Hepatocyte (in vitro differentiated cells): ENCODE data around the gene CACNA1C. TPM values are rescaled to one million over a fixed set of nuclear protein-coding genes. Genes with fewer than 3 reads are reported as not detected.

Experiments used
- DNase-seq: peaks from one replicate; pipeline ENCODE4 v3.0.0-alpha.2; 2016; ENCODE audit warnings: low spot score
- H2AFZ ChIP-seq: fragments of 200-600 bp; sonication (generic); 2 replicates; pipeline ENCODE4 v1.6.0; 2016; ENCODE audit warnings: antibody characterized with exemption, mild to moderate bottlenecking
- H3K27ac ChIP-seq: fragments of 200-600 bp; sonication (generic); 2 replicates; pipeline ENCODE4 v1.5.1; 2016; ENCODE audit warnings: mild to moderate bottlenecking
- H3K27me3 ChIP-seq: fragments of 200-600 bp; sonication (generic); 2 replicates; pipeline ENCODE4 v1.6.1; 2016
- H3K36me3 ChIP-seq: fragments of 200-600 bp; sonication (generic); replicated peaks from 2 replicates; pipeline ENCODE4 v1.5.1; 2016; ENCODE audit warnings: low read depth; ENCODE audit not compliant: insufficient read depth
- H3K4me1 ChIP-seq: fragments of 200-600 bp; sonication (generic); 2 replicates; pipeline ENCODE4 v1.5.1; 2016; ENCODE audit warnings: mild to moderate bottlenecking, moderate library complexity; ENCODE audit not compliant: insufficient read depth
- H3K4me2 ChIP-seq: fragments of 200-600 bp; sonication (generic); 2 replicates; pipeline ENCODE4 v1.6.0; 2016
- H3K4me3 ChIP-seq: fragments of 200-600 bp; sonication (generic); 2 replicates; pipeline ENCODE4 v1.5.1; 2016; ENCODE audit warnings: mild to moderate bottlenecking
- H3K79me2 ChIP-seq: fragments of 200-600 bp; sonication (generic); 2 replicates; pipeline ENCODE4 v1.6.0; 2017; ENCODE audit warnings: mild to moderate bottlenecking
- H3K9me2 ChIP-seq: fragments of 200-600 bp; sonication (generic); replicated peaks from 2 replicates; pipeline ENCODE4 v1.6.0; 2017; ENCODE audit warnings: mild to moderate bottlenecking; ENCODE audit not compliant: insufficient read depth
- H3K9me3 ChIP-seq: fragments of 200-600 bp; sonication (generic); 2 replicates; pipeline ENCODE4 v1.5.1; 2016; ENCODE audit warnings: low read depth, mild to moderate bottlenecking
- H4K20me1 ChIP-seq: fragments of 200-600 bp; sonication (generic); 2 replicates; pipeline ENCODE4 v1.6.0; 2016; ENCODE audit warnings: mild to moderate bottlenecking; ENCODE audit not compliant: insufficient read depth, poor library complexity, severe bottlenecking
- EZH2 ChIP-seq: fragments of 200-600 bp; sonication (generic); IDR thresholded peaks from 2 replicates; pipeline ENCODE4 v1.6.1; 2016; ENCODE audit warnings: antibody characterized with exemption, mild to moderate bottlenecking, borderline replicate concordance
- EZH2phosphoT487 ChIP-seq: fragments of 200-600 bp; sonication (generic); IDR thresholded peaks from one replicate; pipeline ENCODE4 v1.6.1; 2018; ENCODE audit warnings: antibody characterized with exemption, mild to moderate bottlenecking, low read depth, moderate library complexity; ENCODE audit not compliant: unreplicated experiment, severe bottlenecking
- WGBS: methylation state at CpG from one replicate; pipeline ENCODE4 v1.1.6; 2016; ENCODE audit warnings: low lambda C conversion rate; ENCODE audit errors: missing lambda C conversion rate; 5-methylcytosine and 5-hydroxymethylcytosine counted together
- polyA plus RNA-seq: library from polyadenylated mRNA; unstranded; fragments of >200 nt; fragmentation: Nextera tagmentation; extraction: Ambion mirVana; gene quantifications from 2 replicates; pipeline ENCODE4 v1.2.1, GENCODE V29; 2016
- total RNA-seq: library from RNA; depleted of rRNA; stranded (reverse); fragments of >200 nt; gene quantifications from 2 replicates; pipeline ENCODE4 v1.2.3, GENCODE V29; 2014
- TF ChIP-seq, protein P1 (sequence below): fragments of 200-600 bp; sonication (generic); IDR thresholded peaks from 2 replicates; pipeline ENCODE4 v1.5.1; 2016; ENCODE audit warnings: antibody characterized with exemption, mild to moderate bottlenecking; ENCODE audit not compliant: poor library complexity

The CACNA1C gene
- total and polyA plus RNA-seq, 2 experiments from 2014 or later, result 3.2 to 4.0 TPM

DNA sequence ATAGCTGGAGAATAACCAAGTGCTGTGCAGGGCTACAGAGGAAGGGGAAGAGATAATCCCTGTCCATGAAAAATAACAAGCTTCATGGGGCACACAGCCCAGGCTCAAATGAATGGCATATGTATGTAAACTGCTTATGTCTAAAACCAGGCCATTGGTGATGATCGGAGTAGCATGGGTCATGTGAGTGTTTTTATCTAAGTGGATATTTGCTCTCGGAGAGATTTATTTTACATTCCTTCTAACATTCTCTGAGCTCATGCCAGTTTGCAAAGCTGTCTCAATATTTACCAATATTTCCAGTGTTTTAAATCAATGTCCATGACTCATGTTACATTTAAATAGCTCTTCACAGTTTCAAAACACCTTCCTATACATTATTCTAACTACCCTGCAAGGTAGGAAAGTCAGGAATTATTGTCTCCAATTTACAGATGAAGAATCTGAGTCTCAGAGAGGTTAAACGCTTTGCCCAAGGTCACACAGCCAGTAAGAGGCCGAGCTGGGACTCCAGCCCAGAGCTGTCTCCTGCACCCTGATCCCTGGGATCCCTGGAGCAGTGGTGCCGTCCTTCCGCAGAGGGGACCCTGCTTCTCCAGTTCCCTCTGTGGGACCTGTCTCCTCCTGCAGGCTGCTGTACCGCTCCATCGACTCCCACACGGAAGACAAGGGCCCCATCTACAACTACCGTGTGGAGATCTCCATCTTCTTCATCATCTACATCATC lies 555.3 kb downstream of the CACNA1C start:
- no peak overlapping the region for H3K4me2 ChIP-seq
- WGBS, result 91% methylated on average over 10 of the region's 10 CpGs

DNA sequence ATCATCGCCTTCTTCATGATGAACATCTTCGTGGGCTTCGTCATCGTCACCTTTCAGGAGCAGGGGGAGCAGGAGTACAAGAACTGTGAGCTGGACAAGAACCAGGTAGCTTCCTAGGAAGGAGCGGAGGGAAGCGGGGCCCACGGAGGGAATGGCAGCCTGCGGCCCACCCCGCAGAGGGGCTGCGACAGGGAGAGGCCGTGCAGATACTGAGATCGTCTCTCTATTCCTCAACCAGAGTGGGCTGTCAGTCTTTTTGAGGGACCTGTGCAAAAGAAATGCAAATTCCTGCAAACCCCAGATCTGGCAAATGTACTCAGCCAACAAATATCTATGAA lies 555.8 kb downstream of the CACNA1C start:
- no peaks in the 10 kb centered on the region for H3K79me2 ChIP-seq
- WGBS, result 96% methylated on average over 11 of the region's 12 CpGs
- no peak overlapping the region for H3K4me3 ChIP-seq
- no peaks in the 10 kb centered on the region for H3K9me3 ChIP-seq
- no peak overlapping the region for H3K27ac ChIP-seq
- TF ChIP-seq, protein P1, sequence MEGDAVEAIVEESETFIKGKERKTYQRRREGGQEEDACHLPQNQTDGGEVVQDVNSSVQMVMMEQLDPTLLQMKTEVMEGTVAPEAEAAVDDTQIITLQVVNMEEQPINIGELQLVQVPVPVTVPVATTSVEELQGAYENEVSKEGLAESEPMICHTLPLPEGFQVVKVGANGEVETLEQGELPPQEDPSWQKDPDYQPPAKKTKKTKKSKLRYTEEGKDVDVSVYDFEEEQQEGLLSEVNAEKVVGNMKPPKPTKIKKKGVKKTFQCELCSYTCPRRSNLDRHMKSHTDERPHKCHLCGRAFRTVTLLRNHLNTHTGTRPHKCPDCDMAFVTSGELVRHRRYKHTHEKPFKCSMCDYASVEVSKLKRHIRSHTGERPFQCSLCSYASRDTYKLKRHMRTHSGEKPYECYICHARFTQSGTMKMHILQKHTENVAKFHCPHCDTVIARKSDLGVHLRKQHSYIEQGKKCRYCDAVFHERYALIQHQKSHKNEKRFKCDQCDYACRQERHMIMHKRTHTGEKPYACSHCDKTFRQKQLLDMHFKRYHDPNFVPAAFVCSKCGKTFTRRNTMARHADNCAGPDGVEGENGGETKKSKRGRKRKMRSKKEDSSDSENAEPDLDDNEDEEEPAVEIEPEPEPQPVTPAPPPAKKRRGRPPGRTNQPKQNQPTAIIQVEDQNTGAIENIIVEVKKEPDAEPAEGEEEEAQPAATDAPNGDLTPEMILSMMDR, result no peak
- no peak for TF ChIP-seq EZH2
- no peak for TF ChIP-seq EZH2phosphoT487
- H3K4me1 ChIP-seq, result no peaks in the 10 kb centered on the region
- H3K36me3 ChIP-seq, result no peaks in the 10 kb centered on the region
- DNase-seq, result no peak
- H2AFZ ChIP-seq, result no peak overlapping the region
- H3K27me3 ChIP-seq, result no peaks in the 10 kb centered on the region
- H4K20me1 ChIP-seq, result no peaks in the 10 kb centered on the region
- H3K9me2 ChIP-seq, result no peaks in the 10 kb centered on the region
- H3K4me2 ChIP-seq, result no peak overlapping the region

More for the DNA sequence above, 555.3 kb downstream of the CACNA1C start:
- Histone ChIP-seq H3K4me1 (no peaks in the 10 kb centered on the region), H3K9me3 (no peaks in the 10 kb centered on the region), H3K4me3 (no peak overlapping the region), H2AFZ (no peak overlapping the region), H3K27me3 (no peaks in the 10 kb centered on the region), H3K9me2 (no peaks in the 10 kb centered on the region), H4K20me1 (no peaks in the 10 kb centered on the region), H3K79me2 (no peaks in the 10 kb centered on the region), H3K27ac (no peak overlapping the region), H3K36me3 (no peaks in the 10 kb centered on the region)
- TF ChIP-seq EZH2, result no peak
- TF ChIP-seq EZH2phosphoT487, result no peak
- TF ChIP-seq, protein P1, result no peak
- no peak for DNase-seq

DNA sequence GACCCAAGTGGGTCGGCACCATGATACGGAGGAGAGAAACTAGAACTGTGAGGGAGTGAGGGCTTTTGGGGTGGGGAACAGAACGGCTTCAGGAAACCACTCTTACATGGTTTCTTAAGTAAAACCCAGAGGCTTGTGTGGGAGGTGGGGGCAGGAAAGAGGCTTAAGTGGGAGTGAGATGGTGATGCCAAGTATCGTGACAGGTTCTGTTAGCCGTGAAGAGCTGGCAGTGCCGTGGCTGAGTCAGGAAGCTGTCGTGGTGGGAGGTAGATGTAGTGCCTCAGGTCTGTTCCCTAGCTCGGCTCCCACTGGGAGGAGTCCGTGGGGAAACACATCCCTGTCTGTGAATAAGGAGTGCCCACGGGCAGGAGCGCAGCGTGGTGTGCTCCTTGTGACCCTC lies 556.2 kb downstream of the CACNA1C start:
- H3K4me1 ChIP-seq, result no peaks in the 10 kb centered on the region
- no peaks in the 10 kb centered on the region for H3K36me3 ChIP-seq
- H4K20me1 ChIP-seq, result no peaks in the 10 kb centered on the region
- no peaks in the 10 kb centered on the region for H3K27me3 ChIP-seq
- 88% methylated on average over 12 of the region's 12 CpGs for WGBS
- no peak overlapping the region for H2AFZ ChIP-seq
- H3K9me2 ChIP-seq, result no peaks in the 10 kb centered on the region
- H3K4me2 ChIP-seq, result no peak overlapping the region
- H3K4me3 ChIP-seq, result no peak overlapping the region
- H3K27ac ChIP-seq, result no peak overlapping the region
- TF ChIP-seq EZH2, result no peak
- TF ChIP-seq EZH2phosphoT487, result no peak
- TF ChIP-seq, protein P1, result no peak
- no peak for DNase-seq
- no peaks in the 10 kb centered on the region for H3K79me2 ChIP-seq
- no peaks in the 10 kb centered on the region for H3K9me3 ChIP-seq
